Neural progenitor cell (in vitro differentiated cells): ENCODE measurements around the gene SKI. TPM values are rescaled to one million over a fixed set of nuclear protein-coding genes. Genes with fewer than 3 reads are reported as not detected.

Experiments
- DNase-seq: peaks from one replicate; pipeline ENCODE4 v3.0.0-alpha.2; 2016; ENCODE audit warnings: low spot score
- H2AFZ ChIP-seq: fragments of 200-600 bp; sonication (generic); replicated peaks from 2 replicates; pipeline ENCODE4 v1.6.1; 2016; ENCODE audit warnings: antibody characterized with exemption
- H3F3A ChIP-seq: fragments of 200-600 bp; sonication (generic); 2 replicates; pipeline ENCODE4 v1.6.1; 2016; ENCODE audit warnings: antibody characterized with exemption, low read depth
- H3K27ac ChIP-seq: fragments of 200-600 bp; sonication (generic); 2 replicates; pipeline ENCODE4 v1.5.1; 2016; ENCODE audit warnings: mild to moderate bottlenecking
- H3K27me3 ChIP-seq: fragments of 200-600 bp; sonication (generic); 2 replicates; pipeline ENCODE4 v1.6.1; 2016; ENCODE audit warnings: mild to moderate bottlenecking, moderate library complexity
- H3K36me3 ChIP-seq: fragments of 200-600 bp; sonication (generic); 2 replicates; pipeline ENCODE4 v1.5.1; 2016
- H3K4me1 ChIP-seq: fragments of 200-600 bp; sonication (generic); 2 replicates; pipeline ENCODE4 v1.6.1; 2016; ENCODE audit warnings: mixed run types
- H3K4me2 ChIP-seq: fragments of 200-600 bp; sonication (generic); 2 replicates; pipeline ENCODE4 v1.6.1; 2016
- H3K4me3 ChIP-seq: fragments of 200-600 bp; sonication (generic); 2 replicates; pipeline ENCODE4 v1.5.1; 2016
- H3K79me2 ChIP-seq: fragments of 200-600 bp; sonication (generic); 2 replicates; pipeline ENCODE4 v1.6.1; 2016; ENCODE audit warnings: low read depth
- H3K9ac ChIP-seq: fragments of 200-600 bp; sonication (generic); 2 replicates; pipeline ENCODE4 v1.6.1; 2016
- H3K9me3 ChIP-seq: fragments of 200-600 bp; sonication (generic); 2 replicates; pipeline ENCODE4 v1.5.1; 2016; ENCODE audit warnings: low read depth
- H4K20me1 ChIP-seq: fragments of 200-600 bp; sonication (generic); 2 replicates; pipeline ENCODE4 v1.6.1; 2016; ENCODE audit warnings: low read depth
- H3K27ac Mint-ChIP-seq: 3 replicates; pipeline ENCODE4 v1.8.0; 2021; ENCODE audit warnings: mixed read lengths
- H3K27me3 Mint-ChIP-seq: 2 replicates; pipeline ENCODE4 v1.8.0; 2022; ENCODE audit warnings: low read depth, mild to moderate bottlenecking, inconsistent platforms, moderate library complexity, mixed read lengths; ENCODE audit not compliant: insufficient read depth
- H3K36me3 Mint-ChIP-seq: 3 replicates; pipeline ENCODE4 v1.8.0; 2021; ENCODE audit warnings: mixed read lengths
- H3K4me1 Mint-ChIP-seq: 3 replicates; pipeline ENCODE4 v1.8.0; 2021; ENCODE audit warnings: mixed read lengths
- H3K4me3 Mint-ChIP-seq: 3 replicates; pipeline ENCODE4 v1.8.0; 2021; ENCODE audit warnings: mild to moderate bottlenecking, moderate library complexity, mixed read lengths
- H3K9me3 Mint-ChIP-seq: 3 replicates; pipeline ENCODE4 v1.8.0; 2020; ENCODE audit warnings: mixed read lengths
- EZH2 ChIP-seq: fragments of 200-600 bp; sonication (generic); IDR thresholded peaks from 2 replicates; pipeline ENCODE4 v1.6.1; 2017; ENCODE audit warnings: antibody characterized with exemption, mild to moderate bottlenecking, moderate library complexity
- EZH2phosphoT487 ChIP-seq: fragments of 200-600 bp; sonication (generic); IDR thresholded peaks from 2 replicates; pipeline ENCODE4 v1.6.1; 2017; ENCODE audit warnings: antibody characterized with exemption
- total RNA-seq: library from RNA; depleted of rRNA; stranded (reverse); fragments of >200 nt; gene quantifications from 2 replicates; pipeline ENCODE4 v1.2.3, GENCODE V29; 2015; ENCODE audit warnings: low replicate concordance
- TF ChIP-seq, protein P1 (sequence below): fragments of 200-600 bp; sonication (generic); IDR thresholded peaks from 2 replicates; pipeline ENCODE4 v1.5.1; 2017; ENCODE audit warnings: antibody characterized with exemption, mild to moderate bottlenecking

Gene SKI
- total RNA-seq, 1 donor from 2014 or later, result 7.4 TPM

DNA sequence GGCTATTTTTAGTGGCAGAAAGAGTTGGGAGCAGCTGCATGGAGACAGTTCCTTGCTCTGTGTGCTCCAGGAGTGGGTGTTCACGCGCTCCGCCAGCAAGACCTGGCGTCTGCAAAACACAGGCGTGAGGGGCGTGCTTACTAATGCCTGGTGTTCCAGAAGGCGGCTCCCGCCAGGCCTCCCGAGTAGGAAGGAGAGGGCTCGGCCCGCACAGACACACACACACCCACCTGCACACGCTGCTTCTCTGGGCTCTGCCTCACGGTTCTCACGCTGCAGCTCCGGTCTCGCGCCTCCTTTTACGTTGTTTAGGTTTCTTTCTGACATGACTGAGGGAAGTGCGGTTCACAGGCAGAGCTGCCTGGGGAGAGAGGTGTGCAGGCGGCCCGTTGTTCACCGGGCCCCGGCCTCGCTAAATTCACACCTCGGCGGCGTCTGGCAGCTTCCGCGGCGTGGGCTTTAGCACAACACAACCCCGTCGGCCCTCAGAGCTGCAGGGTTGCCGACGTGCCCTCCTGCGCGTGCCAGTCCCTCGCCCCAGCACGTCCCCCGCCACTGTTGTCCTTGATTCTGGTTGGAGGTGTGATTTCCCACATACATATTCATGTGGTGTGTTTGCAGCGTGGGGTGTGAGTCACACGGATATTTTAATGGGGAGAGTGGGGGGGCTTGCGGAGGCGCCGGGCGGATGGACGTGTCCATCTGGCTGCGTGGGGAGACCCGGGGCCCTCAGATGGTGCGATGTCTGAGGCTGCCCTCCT, 77.0 kb downstream of the SKI start:
- Histone ChIP-seq H3K4me1 (peaks cover 3% of the 10 kb centered on the region), H4K20me1 (peaks cover 42% of the 10 kb centered on the region), H3K79me2 (peaks cover 15% of the 10 kb centered on the region), H3K27me3 (no peaks in the 10 kb centered on the region), H3K36me3 (no peaks in the 10 kb centered on the region), H3K4me3 (no peak overlapping the region), H3K9me3 (no peaks in the 10 kb centered on the region), H3K9ac (no peak overlapping the region), H3F3A (peaks cover 11% of the 10 kb centered on the region), H2AFZ (no peak overlapping the region), H3K27ac (no peak overlapping the region), H3K4me2 (no peak overlapping the region)
- H3K36me3 Mint-ChIP-seq, result peaks cover 12% of the 10 kb centered on the region
- no peak overlapping the region for H3K27ac Mint-ChIP-seq
- peaks cover 7% of the 10 kb centered on the region for H3K4me1 Mint-ChIP-seq
- TF ChIP-seq, protein P1, sequence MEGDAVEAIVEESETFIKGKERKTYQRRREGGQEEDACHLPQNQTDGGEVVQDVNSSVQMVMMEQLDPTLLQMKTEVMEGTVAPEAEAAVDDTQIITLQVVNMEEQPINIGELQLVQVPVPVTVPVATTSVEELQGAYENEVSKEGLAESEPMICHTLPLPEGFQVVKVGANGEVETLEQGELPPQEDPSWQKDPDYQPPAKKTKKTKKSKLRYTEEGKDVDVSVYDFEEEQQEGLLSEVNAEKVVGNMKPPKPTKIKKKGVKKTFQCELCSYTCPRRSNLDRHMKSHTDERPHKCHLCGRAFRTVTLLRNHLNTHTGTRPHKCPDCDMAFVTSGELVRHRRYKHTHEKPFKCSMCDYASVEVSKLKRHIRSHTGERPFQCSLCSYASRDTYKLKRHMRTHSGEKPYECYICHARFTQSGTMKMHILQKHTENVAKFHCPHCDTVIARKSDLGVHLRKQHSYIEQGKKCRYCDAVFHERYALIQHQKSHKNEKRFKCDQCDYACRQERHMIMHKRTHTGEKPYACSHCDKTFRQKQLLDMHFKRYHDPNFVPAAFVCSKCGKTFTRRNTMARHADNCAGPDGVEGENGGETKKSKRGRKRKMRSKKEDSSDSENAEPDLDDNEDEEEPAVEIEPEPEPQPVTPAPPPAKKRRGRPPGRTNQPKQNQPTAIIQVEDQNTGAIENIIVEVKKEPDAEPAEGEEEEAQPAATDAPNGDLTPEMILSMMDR, result no peak
- TF ChIP-seq EZH2phosphoT487 (no peak), EZH2 (no peak)
- no peak overlapping the region for H3K4me3 Mint-ChIP-seq
- no peaks in the 10 kb centered on the region for H3K9me3 Mint-ChIP-seq
- no peaks in the 10 kb centered on the region for H3K27me3 Mint-ChIP-seq
- DNase-seq, result no peak

DNA sequence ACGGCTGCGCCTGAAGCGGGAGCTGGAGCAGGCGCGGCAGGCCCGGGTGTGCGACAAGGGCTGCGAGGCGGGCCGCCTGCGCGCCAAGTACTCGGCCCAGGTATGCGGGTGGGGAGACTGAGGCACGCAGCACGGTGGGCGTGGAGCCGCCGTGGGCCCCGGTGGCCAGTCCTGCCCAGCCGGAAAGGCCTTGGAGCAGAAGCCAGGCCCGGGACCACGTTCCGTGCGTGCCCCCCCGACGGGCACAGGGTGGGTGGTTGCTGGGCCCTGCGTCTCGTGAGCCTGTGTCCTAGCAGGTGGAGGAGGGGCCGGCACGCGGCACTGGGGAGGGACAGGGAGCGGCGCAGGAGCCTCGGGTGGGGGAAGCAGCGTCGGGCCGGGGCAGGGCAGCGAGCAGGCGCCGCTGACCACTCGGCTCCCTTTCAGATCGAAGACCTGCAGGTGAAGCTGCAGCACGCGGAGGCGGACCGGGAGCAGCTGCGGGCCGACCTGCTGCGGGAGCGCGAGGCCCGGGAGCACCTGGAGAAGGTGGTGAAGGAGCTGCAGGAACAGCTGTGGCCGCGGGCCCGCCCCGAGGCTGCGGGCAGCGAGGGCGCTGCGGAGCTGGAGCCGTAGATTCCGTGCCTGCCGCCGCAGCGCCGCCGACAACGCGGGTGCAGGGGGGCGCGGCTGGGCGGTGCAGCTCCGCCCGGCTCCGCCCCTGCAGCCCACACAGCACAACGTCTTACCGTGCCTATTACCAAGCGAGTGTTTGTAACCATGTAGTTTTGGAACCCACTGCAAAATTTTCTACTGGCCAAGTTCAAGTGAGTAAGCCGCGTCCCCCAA, 78.2 kb downstream of the SKI start:
- Histone ChIP-seq H3K4me2 (no peak overlapping the region), H3K9me3 (no peaks in the 10 kb centered on the region), H3K27ac (no peak overlapping the region), H3K79me2 (peaks cover 5% of the 10 kb centered on the region), H3K9ac (no peak overlapping the region), H3K4me1 (peaks cover 4% of the 10 kb centered on the region), H3K36me3 (no peaks in the 10 kb centered on the region), H2AFZ (no peak overlapping the region), H3K27me3 (no peaks in the 10 kb centered on the region), H3K4me3 (no peak overlapping the region), H4K20me1 (peaks cover 41% of the 10 kb centered on the region), H3F3A (peaks cover 15% of the 10 kb centered on the region)
- H3K4me1 Mint-ChIP-seq, result peaks cover 7% of the 10 kb centered on the region
- H3K9me3 Mint-ChIP-seq, result no peaks in the 10 kb centered on the region
- no peak overlapping the region for H3K4me3 Mint-ChIP-seq
- peaks cover 12% of the 10 kb centered on the region for H3K36me3 Mint-ChIP-seq
- no peak for DNase-seq
- peaks cover 2% of the 10 kb centered on the region for H3K27me3 Mint-ChIP-seq
- TF ChIP-seq EZH2 (no peak), EZH2phosphoT487 (no peak)
- TF ChIP-seq, protein P1, result no peak
- H3K27ac Mint-ChIP-seq, result peak overlapping the region; percentile 83

DNA sequence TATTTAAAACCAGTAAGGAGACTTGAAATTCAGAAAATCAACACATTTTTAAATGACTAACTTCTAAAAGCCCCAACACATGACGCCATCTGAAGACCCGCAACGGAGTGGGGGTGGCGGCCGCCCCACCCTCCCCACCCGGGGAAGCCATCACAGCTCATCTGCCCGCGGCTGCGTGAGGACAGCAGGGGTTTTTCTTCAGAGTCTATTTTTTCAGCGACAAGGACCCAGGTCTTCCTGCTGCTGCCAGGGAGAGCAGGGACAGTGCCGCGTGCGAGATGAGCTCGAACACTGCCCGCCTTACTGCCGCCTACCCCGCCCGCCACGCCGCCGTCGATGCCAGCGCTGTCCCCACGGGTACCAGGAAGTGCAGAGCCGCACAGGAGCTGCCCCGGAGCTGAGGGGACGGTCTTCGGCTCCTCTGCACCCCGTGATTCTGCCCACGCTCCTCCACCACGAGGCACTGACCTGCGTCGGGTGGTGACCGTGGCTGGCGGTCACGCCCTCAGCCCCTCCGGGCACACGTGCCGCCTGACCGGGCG, 79.0 kb downstream of the SKI start:
- Histone ChIP-seq H3K27me3 (no peaks in the 10 kb centered on the region), H3K9me3 (no peaks in the 10 kb centered on the region), H3K36me3 (no peaks in the 10 kb centered on the region), H4K20me1 (peaks cover 39% of the 10 kb centered on the region), H3K4me3 (no peak overlapping the region), H3K9ac (no peak overlapping the region), H3K4me1 (peaks cover 10% of the 10 kb centered on the region), H3K79me2 (no peaks in the 10 kb centered on the region), H3K27ac (no peak overlapping the region), H3F3A (peaks cover 21% of the 10 kb centered on the region), H3K4me2 (no peak overlapping the region), H2AFZ (no peak overlapping the region)
- TF ChIP-seq EZH2phosphoT487 (no peak), EZH2 (no peak)
- TF ChIP-seq, protein P1, result no peak
- peaks cover 2% of the 10 kb centered on the region for H3K27me3 Mint-ChIP-seq
- H3K36me3 Mint-ChIP-seq, result peaks cover 12% of the 10 kb centered on the region
- no peak overlapping the region for H3K4me3 Mint-ChIP-seq
- H3K4me1 Mint-ChIP-seq, result peaks cover 7% of the 10 kb centered on the region
- no peaks in the 10 kb centered on the region for H3K9me3 Mint-ChIP-seq
- no peak for DNase-seq
- peak overlapping the region; percentile 83 for H3K27ac Mint-ChIP-seq
